Gastroesophageal sphincter (tissue), 4 donors: ENCODE measurements around the gene ALDH3A2. TPM values are rescaled to one million over a fixed set of nuclear protein-coding genes. Genes with fewer than 3 reads are reported as not detected.

Experiments used
- ATAC-seq: fragments of 150-250 bp; one replicate; pipeline ENCODE4 v1.9.1; 2016; ENCODE audit warnings: mild to moderate bottlenecking, moderate library complexity
- H3K27ac ChIP-seq, 4 donors: fragments of 200-600 bp; sonication (generic) in 3 of 4; 1 replicate in 3 of 4; 2 replicates in 1 of 4; pipeline ENCODE4 v1.5.1; 2016 to 2019
- H3K27me3 ChIP-seq: fragments of 200-600 bp; sonication (generic); one replicate; pipeline ENCODE4 v1.5.1; 2019
- H3K36me3 ChIP-seq, 2 donors: fragments of 200-600 bp; sonication (generic); one replicate each; pipeline ENCODE4 v1.5.1; 2019; ENCODE audit warnings: control low read depth in 1 of 2
- H3K4me1 ChIP-seq, 3 donors: fragments of 200-600 bp; sonication (generic); 1 replicate in 2 of 3; 2 replicates in 1 of 3; pipeline ENCODE4 v1.5.1; 2016 to 2019; ENCODE audit warnings: control low read depth in 2 of 3
- H3K4me3 ChIP-seq, 2 donors: fragments of 200-600 bp; sonication (generic); one replicate each; pipeline ENCODE4 v1.5.1; 2019; ENCODE audit warnings: mild to moderate bottlenecking in 1 of 2, moderate library complexity in 1 of 2
- H3K9me3 ChIP-seq, 3 donors: fragments of 200-600 bp; sonication (generic); one replicate each; pipeline ENCODE4 v1.5.1; 2017 to 2019; ENCODE audit warnings: control low read depth in 2 of 3
- CTCF ChIP-seq, 4 experiments: fragments of 200-600 bp in 2 of 4; fragments of 450-650 bp in 2 of 4; sonication (generic) in 1 of 4; IDR thresholded peaks; one replicate each; pipeline ENCODE4 v1.5.1; 2017 to 2019; ENCODE audit warnings: antibody characterized with exemption in 4 of 4, mild to moderate bottlenecking in 2 of 4, moderate library complexity in 2 of 4
- EP300 ChIP-seq: sonication (generic); formaldehyde crosslinking; IDR thresholded peaks from one replicate; pipeline ENCODE4 v1.6.1; 2017; ENCODE audit warnings: antibody characterized with exemption, mild to moderate bottlenecking
- POLR2A ChIP-seq, 2 donors: fragments of 450-650 bp; IDR thresholded peaks; one replicate each; pipeline ENCODE4 v1.6.1; 2017; ENCODE audit warnings: antibody characterized with exemption in 2 of 2, mild to moderate bottlenecking in 2 of 2, moderate library complexity in 1 of 2
- POLR2AphosphoS5 ChIP-seq: sonication (generic); formaldehyde crosslinking; IDR thresholded peaks from one replicate; pipeline ENCODE4 v1.6.1; 2017; ENCODE audit warnings: antibody characterized with exemption
- WGBS, 2 donors: methylation state at CpG; one replicate each; pipeline ENCODE4 v1.1.5; 2018; ENCODE audit warnings: low coverage in 1 of 2; 5-methylcytosine and 5-hydroxymethylcytosine counted together
- total RNA-seq, 4 donors: library from RNA; depleted of rRNA; stranded (reverse); fragments of >200 nt; gene quantifications; one replicate each; pipeline ENCODE4 v1.1.0, GENCODE V29; 2016

ALDH3A2 gene
- total RNA-seq, 4 donors from 2014 or later: 61.9 to 162 (median 124) TPM

- peaks cover 0 to 5% (median 5%) of the 10 kb centered on the region in 3 donors for H3K4me1 ChIP-seq
- 63 to 75% methylated on average over 7 to 9 of the region's 12 CpGs for WGBS, 2 donors
- no peak for TF ChIP-seq CTCF (IDR thresholded peaks at IDR 0.05)
- no peak for TF ChIP-seq POLR2AphosphoS5
- no peak for TF ChIP-seq EP300
- TF ChIP-seq POLR2A (IDR thresholded peaks at IDR 0.05): no peak
- ATAC-seq: no peak
- no peaks in the 10 kb centered on the region for H3K27me3 ChIP-seq
- no peaks in the 10 kb centered on the region for H3K9me3 ChIP-seq
- no peaks in the 10 kb centered on the region for H3K36me3 ChIP-seq
- H3K4me3 ChIP-seq: no peak overlapping the region
- H3K27ac ChIP-seq: no peak overlapping the region
Measured at GRCh38 chr17:19718041-19718612, 69.6 kb downstream of the ALDH3A2 start.

- no peak for ATAC-seq
Measured at GRCh38 chr17:19718613-19719354, 70.2 kb downstream of the ALDH3A2 start.

GRCh38 chr17:19719355-19720209, 71.0 kb downstream of the ALDH3A2 start:
- Histone ChIP-seq H3K9me3 (no peaks in the 10 kb centered on the region), H3K36me3 (no peaks in the 10 kb centered on the region), H3K27ac (no peak overlapping the region), H3K4me3 (no peak overlapping the region), H3K27me3 (no peaks in the 10 kb centered on the region), H3K4me1 (peaks cover 0 to 14% (median 5%) of the 10 kb centered on the region in 3 donors)
- TF ChIP-seq POLR2A (IDR thresholded peaks at IDR 0.05): no peak
- TF ChIP-seq CTCF (IDR thresholded peaks at IDR 0.05): no peak
- TF ChIP-seq POLR2AphosphoS5: no peak
- no peak for TF ChIP-seq EP300
- 87% methylated on average over 7 of the region's 23 CpGs; no CpG with 5 or more reads in 1 of the 2 donors for WGBS, 2 donors
- ATAC-seq: no peak

More at GRCh38 chr17:19718613-19719354, 70.2 kb downstream of the ALDH3A2 start:
- Histone ChIP-seq H3K36me3 (no peaks in the 10 kb centered on the region), H3K27me3 (no peaks in the 10 kb centered on the region), H3K4me3 (no peak overlapping the region), H3K9me3 (no peaks in the 10 kb centered on the region), H3K27ac (no peak overlapping the region), H3K4me1 (peaks cover 0 to 6% (median 5%) of the 10 kb centered on the region in 3 donors)
- TF ChIP-seq CTCF (IDR thresholded peaks at IDR 0.05) (no peak), POLR2AphosphoS5 (no peak), EP300 (no peak), POLR2A (IDR thresholded peaks at IDR 0.05) (no peak)
- 64 to 93% methylated on average over 2 to 3 of the region's 18 CpGs for WGBS, 2 donors

GRCh38 chr17:19720210-19720475, 71.6 kb downstream of the ALDH3A2 start:
- Histone ChIP-seq H3K4me3 (no peak overlapping the region), H3K27ac (no peak overlapping the region), H3K36me3 (no peaks in the 10 kb centered on the region), H3K9me3 (no peaks in the 10 kb centered on the region), H3K27me3 (no peaks in the 10 kb centered on the region), H3K4me1 (peaks cover 0 to 15% (median 5%) of the 10 kb centered on the region in 3 donors)
- ATAC-seq: no peak
- no peak for TF ChIP-seq EP300
- TF ChIP-seq POLR2A (IDR thresholded peaks at IDR 0.05): no peak
- TF ChIP-seq POLR2AphosphoS5: no peak
- TF ChIP-seq CTCF (IDR thresholded peaks at IDR 0.05): no peak
- WGBS, 2 donors: 100% methylated on average over 1 of the region's 5 CpGs; no CpG with 5 or more reads in 1 of the 2 donors
